Keratinocyte (primary cell): Measurements from ENCODE around the gene FAF1. TPM values are rescaled to one million over a fixed set of nuclear protein-coding genes. Genes with fewer than 3 reads are reported as not detected.

ENCODE experiments used
- DNase-seq: peaks from one replicate; pipeline ENCODE4 v3.0.0-alpha.2; 2011; ENCODE audit warnings: low read depth, missing footprints, low spot score
- FAIRE-seq: peaks from 2 replicates; lab custom pipeline; 2011; peaks lifted over from hg19 to GRCh38; lab: Jason Lieb, UNC
- H2AFZ ChIP-seq: 2 replicates; pipeline ENCODE4 v1.6.0; 2012; ENCODE audit warnings: low read length, control low read depth, inconsistent platforms; ENCODE audit not compliant: control insufficient read depth
- H3K27ac ChIP-seq: 2 replicates; pipeline ENCODE4 v1.5.1; 2011; ENCODE audit warnings: low read length; ENCODE audit not compliant: control insufficient read depth, insufficient read depth
- H3K27me3 ChIP-seq: 3 replicates; pipeline ENCODE4 v1.6.0; 2011; ENCODE audit warnings: low read length; ENCODE audit not compliant: control insufficient read depth, insufficient read depth; ENCODE audit errors: extremely low read depth
- H3K36me3 ChIP-seq, 2 experiments: 2 replicates in 1 of 2; 3 replicates in 1 of 2; pipeline ENCODE4 v1.5.1; 2011; ENCODE audit warnings: low read length in 2 of 2, mild to moderate bottlenecking in 1 of 2; ENCODE audit not compliant: control insufficient read depth in 2 of 2, insufficient read depth in 2 of 2; ENCODE audit errors: extremely low read depth in 1 of 2
- H3K4me1 ChIP-seq: 3 replicates; pipeline ENCODE4 v1.5.1; 2011; ENCODE audit warnings: low read length; ENCODE audit not compliant: control insufficient read depth, insufficient read depth; ENCODE audit errors: extremely low read depth
- H3K4me2 ChIP-seq: 3 replicates; pipeline ENCODE4 v1.6.0; 2011; ENCODE audit warnings: low read depth, low read length; ENCODE audit not compliant: control insufficient read depth, insufficient read depth; ENCODE audit errors: extremely low read depth
- H3K4me3 ChIP-seq, 3 experiments: fragments of 200-600 bp in 1 of 3; sonication (generic) in 1 of 3; 2 replicates in 2 of 3; 3 replicates in 1 of 3; pipeline ENCODE4 v1.5.1; 2011 to 2016; ENCODE audit warnings: low read length in 3 of 3, mild to moderate bottlenecking in 3 of 3, control low read depth in 2 of 3, inconsistent platforms in 1 of 3, low read depth in 1 of 3, mixed read lengths in 1 of 3, mixed run types in 1 of 3, moderate library complexity in 1 of 3; ENCODE audit not compliant: control insufficient read depth in 2 of 3, insufficient read depth in 2 of 3; ENCODE audit errors: extremely low read depth in 1 of 3
- H3K79me2 ChIP-seq: 2 replicates; pipeline ENCODE4 v1.6.0; 2012; ENCODE audit warnings: low read length; ENCODE audit not compliant: control insufficient read depth, insufficient read depth
- H3K9ac ChIP-seq: 3 replicates; pipeline ENCODE4 v1.6.0; 2011; ENCODE audit warnings: low read length; ENCODE audit not compliant: control insufficient read depth, insufficient read depth; ENCODE audit errors: extremely low read depth
- H3K9me1 ChIP-seq: 3 replicates; pipeline ENCODE4 v1.6.0; 2011; ENCODE audit warnings: low read length; ENCODE audit not compliant: control insufficient read depth, insufficient read depth; ENCODE audit errors: extremely low read depth
- H3K9me3 ChIP-seq: 2 replicates; pipeline ENCODE4 v1.5.1; 2012; ENCODE audit warnings: low read depth, low read length; ENCODE audit not compliant: control insufficient read depth
- H4K20me1 ChIP-seq: 3 replicates; pipeline ENCODE4 v1.6.0; 2011; ENCODE audit warnings: low read length; ENCODE audit not compliant: control insufficient read depth, insufficient read depth; ENCODE audit errors: extremely low read depth
- CTCF ChIP-seq, 3 experiments: IDR thresholded peaks in 1 of 3; conservative IDR thresholded peaks in 1 of 3; optimal IDR thresholded peaks in 1 of 3; 2 replicates in 2 of 3; 3 replicates in 1 of 3; pipeline versions ENCODE3 to v1.5.1; 2011; ENCODE audit warnings: low read length in 3 of 3, mild to moderate bottlenecking in 3 of 3, moderate library complexity in 2 of 3, control low read depth in 1 of 3, inconsistent platforms in 1 of 3; ENCODE audit not compliant: insufficient read depth in 2 of 3; ENCODE audit errors: extremely low read depth in 1 of 3
- EZH2 ChIP-seq: IDR thresholded peaks from one replicate; pipeline ENCODE4 v1.6.1; 2012; ENCODE audit warnings: inconsistent platforms, mild to moderate bottlenecking, low read length, moderate library complexity
- dilution Hi-C: fragments of 300-500 bp; cut with MboI; formaldehyde crosslinking; loops from one replicate; pipeline ENCODE4 v1.7.0; 2020; ENCODE audit warnings: low sequenced_read_pairs; ENCODE audit not compliant: extremely low pct_ligation_motif_present
- polyA plus RNA-seq, 5 experiments: library from polyadenylated mRNA; depleted of rRNA in 3 of 5; stranded (reverse) in 3 of 5; stranded (forward) in 1 of 5; unstranded in 1 of 5; fragments of >200 nt; gene quantifications; 1 replicate in 1 of 5; 2 replicates in 3 of 5; 3 replicates in 1 of 5; pipeline versions ENCODE4 v1.2.1 to v1.2.3, GENCODE V29; 2011 to 2012; ENCODE audit warnings: missing spikeins in 2 of 5, low read depth in 1 of 5, low replicate concordance in 1 of 5

Gene FAF1
- polyA plus RNA-seq, 1 donor (not counting 4 experiments of a cell fraction or from before 2014, with no cell fraction given) = 33.1 TPM

DNA sequence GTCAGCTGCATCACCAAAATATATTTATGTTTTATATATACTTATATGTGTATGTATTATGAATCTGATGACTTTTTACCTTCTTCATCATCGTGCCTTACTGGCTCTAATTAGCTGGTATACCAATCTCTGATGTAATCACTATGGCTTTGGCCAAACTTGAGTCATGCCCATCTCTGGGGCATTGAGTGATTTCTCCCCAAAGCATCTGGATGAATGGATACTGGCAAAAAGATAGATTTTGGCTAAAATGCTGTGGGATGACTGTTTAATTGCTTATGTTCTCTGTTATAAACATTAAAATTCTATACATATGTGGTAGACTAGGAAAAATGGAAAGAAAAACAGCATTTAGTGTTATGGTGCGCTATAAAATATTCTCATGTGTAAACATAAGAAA is 29.6 kb upstream of the FAF1 start:
- no peak overlapping the region for H2AFZ ChIP-seq
- dilution Hi-C loops = no loop called here
- no peak overlapping the region for H3K4me3 ChIP-seq
- no peaks in the 10 kb centered on the region for H3K4me1 ChIP-seq
- TF ChIP-seq EZH2 = no peak
- TF ChIP-seq CTCF (optimal IDR thresholded peaks at IDR 0.05 in 1 of 3, IDR thresholded peaks at IDR 0.05 in 1 of 3, conservative IDR thresholded peaks at IDR 0.05 in 1 of 3; ENCODE audit: extremely low read depth in 1 of 3, insufficient read depth in 2 of 3, low read length in 3 of 3) = no peak
- DNase-seq (no peak), FAIRE-seq (no peak)
- H3K27ac ChIP-seq = no peak overlapping the region
- H3K4me2 ChIP-seq = no peak overlapping the region
- H4K20me1 ChIP-seq = no peaks in the 10 kb centered on the region
- H3K79me2 ChIP-seq = no peaks in the 10 kb centered on the region
- no peaks in the 10 kb centered on the region for H3K27me3 ChIP-seq
- no peaks in the 10 kb centered on the region for H3K36me3 ChIP-seq
- no peaks in the 10 kb centered on the region for H3K9me3 ChIP-seq
- H3K9me1 ChIP-seq = no peaks in the 10 kb centered on the region
- no peak overlapping the region for H3K9ac ChIP-seq

- Histone ChIP-seq H3K9me1 (no peaks in the 10 kb centered on the region), H2AFZ (no peak overlapping the region), H3K9me3 (no peaks in the 10 kb centered on the region), H3K4me1 (no peaks in the 10 kb centered on the region), H3K36me3 (no peaks in the 10 kb centered on the region), H3K9ac (no peak overlapping the region), H3K4me2 (no peak overlapping the region), H3K27ac (no peak overlapping the region), H4K20me1 (no peaks in the 10 kb centered on the region), H3K27me3 (no peaks in the 10 kb centered on the region), H3K4me3 (no peak overlapping the region), H3K79me2 (no peaks in the 10 kb centered on the region)
- no peak for DNase-seq
- no peak for FAIRE-seq
- dilution Hi-C loops = no loop called here
- TF ChIP-seq EZH2 (no peak), CTCF (optimal IDR thresholded peaks at IDR 0.05 in 1 of 3, IDR thresholded peaks at IDR 0.05 in 1 of 3, conservative IDR thresholded peaks at IDR 0.05 in 1 of 3; ENCODE audit: extremely low read depth in 1 of 3, insufficient read depth in 2 of 3, low read length in 3 of 3) (no peak)
Measured at GRCh38 chr1:50986653-50987052, 26.6 kb upstream of the FAF1 start.
